ENCODE results near the gene TAS2R7.
"Not testable (repeated sequence)": the region's sequence is repeated elsewhere in the genome, so short reads cannot be mapped to it uniquely, and the experiment has no call there.

The TAS2R7 gene

GRCh38 chr12:10810068-10810467 lies 7.6 kb upstream of the TAS2R7 start, which contains the start of gene TAS2R9:
TSS of gene TAS2R9 (minus strand) at chr12:10810168. CDS start at chr12:10810075, 93 bp downstream.
- DNase-seq, result no peak
- H3K4me1 ChIP-seq (ENCODE audit: control insufficient read depth, insufficient read depth, low read length, poor library complexity, severe bottlenecking), result no peaks in the 10 kb centered on the region
- H3K27me3 ChIP-seq (replicated peaks; ENCODE audit: control insufficient read depth, insufficient read depth, low read length, poor library complexity, severe bottlenecking), result no peaks in the 10 kb centered on the region
- no peaks in the 10 kb centered on the region for H3K9me3 ChIP-seq (ENCODE audit: control insufficient read depth, low read length)
- no peak within 1 kb of the TSS for H3K27ac ChIP-seq (ENCODE audit: insufficient read depth, low read length, poor library complexity, severe bottlenecking)
- H3K4me3 ChIP-seq (ENCODE audit: insufficient read depth, low read depth, low read length, poor library complexity, severe bottlenecking), result no peak within 1 kb of the TSS
- H3K36me3 ChIP-seq (ENCODE audit: control insufficient read depth, insufficient read depth, low read length), result no peaks in the 10 kb centered on the region

DNA sequence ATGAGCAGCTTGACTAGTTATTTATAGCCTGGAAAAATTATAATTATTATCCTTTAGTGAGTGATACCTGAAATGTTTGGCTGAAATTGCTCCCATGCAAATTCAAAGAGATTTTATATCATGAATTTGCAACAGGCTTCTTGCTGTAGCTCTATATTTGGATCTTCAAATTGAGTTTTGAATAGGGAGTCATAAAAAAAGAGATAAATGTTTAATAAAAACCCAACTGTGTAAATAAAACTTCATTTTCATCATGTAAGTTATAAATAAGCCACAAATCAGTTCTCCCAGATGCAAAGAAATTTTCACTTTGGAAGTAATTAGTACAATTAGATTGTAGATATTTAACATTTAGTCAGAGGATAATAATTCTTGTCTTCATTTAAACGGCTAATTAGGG lies 4.8 kb upstream of the TAS2R7 start, which contains the start of gene TAS2R8:
Gene TAS2R8 (minus strand): TSS at position 101 of the 400 bp plus-strand sequence. CDS start 306 bp downstream, outside the sequence.
- H3K4me3 ChIP-seq (ENCODE audit: insufficient read depth, low read depth, low read length, poor library complexity, severe bottlenecking), result no peak within 1 kb of the TSS
- no peaks in the 10 kb centered on the region for H3K4me1 ChIP-seq (ENCODE audit: control insufficient read depth, insufficient read depth, low read length, poor library complexity, severe bottlenecking)
- no peak within 1 kb of the TSS for H3K27ac ChIP-seq (ENCODE audit: insufficient read depth, low read length, poor library complexity, severe bottlenecking)
- H3K36me3 ChIP-seq (ENCODE audit: control insufficient read depth, insufficient read depth, low read length), result no peaks in the 10 kb centered on the region
- no peaks in the 10 kb centered on the region for H3K27me3 ChIP-seq (replicated peaks; ENCODE audit: control insufficient read depth, insufficient read depth, low read length, poor library complexity, severe bottlenecking)
- no peaks in the 10 kb centered on the region for H3K9me3 ChIP-seq (ENCODE audit: control insufficient read depth, low read length)
- DNase-seq, result no peak

DNA sequence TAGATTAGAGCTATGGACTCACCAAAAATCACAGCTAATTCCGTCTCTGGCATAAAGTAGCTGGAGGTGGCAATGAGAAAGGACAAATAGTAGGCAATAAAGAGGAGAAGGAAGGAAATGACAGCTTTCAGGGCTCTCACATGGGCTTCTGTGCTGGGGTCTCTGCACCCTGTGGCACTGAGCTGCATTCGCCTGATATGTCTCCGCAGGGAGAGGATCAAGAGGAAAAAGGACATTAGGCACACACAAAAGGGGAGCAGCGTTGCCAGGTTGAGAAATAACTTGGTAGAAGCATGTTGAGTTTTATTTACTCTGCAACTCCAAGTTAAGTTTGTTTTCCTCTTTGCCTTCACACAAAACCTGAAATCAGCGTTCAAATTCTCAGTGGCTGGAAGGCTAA lies 686 bp downstream of the TAS2R7 start:
- DNase-seq, result no peak
- Histone ChIP-seq H3K4me1 (ENCODE audit: control insufficient read depth, insufficient read depth, low read length, poor library complexity, severe bottlenecking) (no peaks in the 10 kb centered on the region), H3K36me3 (ENCODE audit: control insufficient read depth, insufficient read depth, low read length) (no peaks in the 10 kb centered on the region), H3K27ac (ENCODE audit: insufficient read depth, low read length, poor library complexity, severe bottlenecking) (no peak overlapping the region), H3K27me3 (replicated peaks; ENCODE audit: control insufficient read depth, insufficient read depth, low read length, poor library complexity, severe bottlenecking) (peaks cover 4% of the 10 kb centered on the region), H3K9me3 (ENCODE audit: control insufficient read depth, low read length) (no peaks in the 10 kb centered on the region), H3K4me3 (ENCODE audit: insufficient read depth, low read depth, low read length, poor library complexity, severe bottlenecking) (no peak overlapping the region)

GRCh38 chr12:10794222-10794621 lies 8.2 kb downstream of the TAS2R7 start:
- no peaks in the 10 kb centered on the region for H3K9me3 ChIP-seq (ENCODE audit: control insufficient read depth, low read length)
- no peaks in the 10 kb centered on the region for H3K4me1 ChIP-seq (ENCODE audit: control insufficient read depth, insufficient read depth, low read length, poor library complexity, severe bottlenecking)
- peaks cover 2% of the 10 kb centered on the region for H3K27me3 ChIP-seq (replicated peaks; ENCODE audit: control insufficient read depth, insufficient read depth, low read length, poor library complexity, severe bottlenecking)
- H3K36me3 ChIP-seq (ENCODE audit: control insufficient read depth, insufficient read depth, low read length), result no peaks in the 10 kb centered on the region
- no peak overlapping the region for H3K4me3 ChIP-seq (ENCODE audit: insufficient read depth, low read depth, low read length, poor library complexity, severe bottlenecking)
- no peak for DNase-seq
- no peak overlapping the region for H3K27ac ChIP-seq (ENCODE audit: insufficient read depth, low read length, poor library complexity, severe bottlenecking)

DNA sequence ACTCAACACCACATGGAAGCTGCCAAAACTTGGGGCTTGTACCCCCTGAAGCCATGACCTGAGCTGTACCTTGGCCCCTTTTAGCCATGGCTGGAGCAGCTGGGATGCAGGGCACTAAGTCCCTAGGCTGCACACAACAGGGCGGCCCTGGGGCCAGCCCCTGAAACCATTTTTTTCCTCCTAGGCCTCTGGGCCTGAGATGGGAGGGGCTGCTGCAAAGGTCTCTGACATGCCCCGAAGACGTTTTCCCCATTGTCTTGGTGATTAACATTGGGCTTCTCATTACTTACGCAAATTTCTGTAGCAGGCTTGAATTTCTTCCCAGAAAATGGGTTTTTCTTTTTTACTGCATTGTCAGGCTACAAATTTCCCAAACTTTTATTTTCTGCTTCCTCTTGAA lies 10.7 kb downstream of the TAS2R7 start:
- H3K27ac ChIP-seq (ENCODE audit: insufficient read depth, low read length, poor library complexity, severe bottlenecking); H3K27me3 ChIP-seq (replicated peaks; ENCODE audit: control insufficient read depth, insufficient read depth, low read length, poor library complexity, severe bottlenecking); H3K4me1 ChIP-seq (ENCODE audit: control insufficient read depth, insufficient read depth, low read length, poor library complexity, severe bottlenecking); H3K36me3 ChIP-seq (ENCODE audit: control insufficient read depth, insufficient read depth, low read length); H3K9me3 ChIP-seq (ENCODE audit: control insufficient read depth, low read length); DNase-seq; H3K4me3 ChIP-seq (ENCODE audit: insufficient read depth, low read depth, low read length, poor library complexity, severe bottlenecking): not testable (repeated sequence)

DNA sequence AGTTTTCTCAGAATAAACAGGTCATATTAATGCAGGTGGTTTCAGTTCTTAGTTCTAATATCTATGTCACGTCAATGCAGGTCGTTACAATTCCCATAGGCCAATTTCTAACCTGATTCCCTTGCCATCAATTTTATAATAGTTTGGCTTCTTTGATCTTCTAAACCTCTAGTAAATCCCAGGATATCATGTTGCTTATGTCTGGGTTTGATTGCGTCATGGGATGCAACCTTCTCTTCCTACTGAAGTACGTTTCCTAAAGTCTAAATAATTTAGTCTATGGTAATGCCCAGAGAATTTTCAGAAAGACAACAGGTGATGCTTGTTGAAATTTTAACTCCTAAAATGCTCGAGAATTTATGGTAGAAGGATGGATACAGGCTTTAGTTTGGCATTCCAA lies 19.2 kb downstream of the TAS2R7 start:
- Histone ChIP-seq H3K27me3 (replicated peaks; ENCODE audit: control insufficient read depth, insufficient read depth, low read length, poor library complexity, severe bottlenecking) (no peaks in the 10 kb centered on the region), H3K9me3 (ENCODE audit: control insufficient read depth, low read length) (no peaks in the 10 kb centered on the region), H3K4me1 (ENCODE audit: control insufficient read depth, insufficient read depth, low read length, poor library complexity, severe bottlenecking) (no peaks in the 10 kb centered on the region), H3K27ac (ENCODE audit: insufficient read depth, low read length, poor library complexity, severe bottlenecking) (no peak overlapping the region), H3K36me3 (ENCODE audit: control insufficient read depth, insufficient read depth, low read length) (no peaks in the 10 kb centered on the region), H3K4me3 (ENCODE audit: insufficient read depth, low read depth, low read length, poor library complexity, severe bottlenecking) (no peak overlapping the region)
- no peak for DNase-seq

DNA sequence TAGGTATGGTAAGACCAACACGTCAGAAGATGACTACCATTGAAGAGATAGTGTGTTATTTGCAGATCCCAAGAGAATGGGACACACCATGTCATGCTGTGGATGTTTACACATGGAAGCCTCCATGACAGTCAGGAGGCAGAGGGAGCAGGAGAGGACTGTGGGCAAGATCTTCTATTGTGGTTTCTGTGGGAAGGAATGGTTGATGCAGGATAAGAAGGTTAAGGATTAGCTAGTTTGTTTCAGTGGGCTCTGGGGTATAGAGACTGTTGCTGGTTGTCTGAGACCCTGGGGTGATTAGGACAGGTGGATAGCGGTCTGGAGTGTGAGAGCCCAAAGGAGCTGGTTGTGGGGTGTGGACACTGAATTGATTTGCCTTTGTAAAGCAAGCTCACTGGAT lies 23.3 kb downstream of the TAS2R7 start:
- H3K4me3 ChIP-seq (ENCODE audit: insufficient read depth, low read depth, low read length, poor library complexity, severe bottlenecking), result no peak overlapping the region
- DNase-seq, result no peak
- no peaks in the 10 kb centered on the region for H3K9me3 ChIP-seq (ENCODE audit: control insufficient read depth, low read length)
- no peaks in the 10 kb centered on the region for H3K4me1 ChIP-seq (ENCODE audit: control insufficient read depth, insufficient read depth, low read length, poor library complexity, severe bottlenecking)
- H3K27ac ChIP-seq (ENCODE audit: insufficient read depth, low read length, poor library complexity, severe bottlenecking), result no peak overlapping the region
- no peaks in the 10 kb centered on the region for H3K36me3 ChIP-seq (ENCODE audit: control insufficient read depth, insufficient read depth, low read length)
- peaks cover 5% of the 10 kb centered on the region for H3K27me3 ChIP-seq (replicated peaks; ENCODE audit: control insufficient read depth, insufficient read depth, low read length, poor library complexity, severe bottlenecking)

- Histone ChIP-seq H3K27me3 (replicated peaks; ENCODE audit: control insufficient read depth, insufficient read depth, low read length, poor library complexity, severe bottlenecking) (peaks cover 5% of the 10 kb centered on the region), H3K4me1 (ENCODE audit: control insufficient read depth, insufficient read depth, low read length, poor library complexity, severe bottlenecking) (no peaks in the 10 kb centered on the region), H3K4me3 (ENCODE audit: insufficient read depth, low read depth, low read length, poor library complexity, severe bottlenecking) (no peak overlapping the region), H3K27ac (ENCODE audit: insufficient read depth, low read length, poor library complexity, severe bottlenecking) (no peak overlapping the region), H3K9me3 (ENCODE audit: control insufficient read depth, low read length) (no peaks in the 10 kb centered on the region), H3K36me3 (ENCODE audit: control insufficient read depth, insufficient read depth, low read length) (no peaks in the 10 kb centered on the region)
- no peak for DNase-seq
These were observed 31.2 kb downstream of the TAS2R7 start for GRCh38 chr12:10771132-10771733.

- no peaks in the 10 kb centered on the region for H3K27me3 ChIP-seq (replicated peaks; ENCODE audit: control insufficient read depth, insufficient read depth, low read length, poor library complexity, severe bottlenecking)
- H3K4me1 ChIP-seq (ENCODE audit: control insufficient read depth, insufficient read depth, low read length, poor library complexity, severe bottlenecking), result no peaks in the 10 kb centered on the region
- H3K36me3 ChIP-seq (ENCODE audit: control insufficient read depth, insufficient read depth, low read length), result no peaks in the 10 kb centered on the region
- no peak for DNase-seq
- no peak overlapping the region for H3K4me3 ChIP-seq (ENCODE audit: insufficient read depth, low read depth, low read length, poor library complexity, severe bottlenecking)
- H3K27ac ChIP-seq (ENCODE audit: insufficient read depth, low read length, poor library complexity, severe bottlenecking), result no peak overlapping the region
- H3K9me3 ChIP-seq (ENCODE audit: control insufficient read depth, low read length), result peaks cover 10% of the 10 kb centered on the region
These were observed 42.8 kb downstream of the TAS2R7 start for GRCh38 chr12:10759657-10760056.

- no peaks in the 10 kb centered on the region for H3K27me3 ChIP-seq (replicated peaks; ENCODE audit: control insufficient read depth, insufficient read depth, low read length, poor library complexity, severe bottlenecking)
- no peak overlapping the region for H3K27ac ChIP-seq (ENCODE audit: insufficient read depth, low read length, poor library complexity, severe bottlenecking)
- H3K4me3 ChIP-seq (ENCODE audit: insufficient read depth, low read depth, low read length, poor library complexity, severe bottlenecking), result no peak overlapping the region
- H3K36me3 ChIP-seq (ENCODE audit: control insufficient read depth, insufficient read depth, low read length), result no peaks in the 10 kb centered on the region
- DNase-seq, result no peak
- H3K9me3 ChIP-seq (ENCODE audit: control insufficient read depth, low read length), result peaks cover 10% of the 10 kb centered on the region
- no peaks in the 10 kb centered on the region for H3K4me1 ChIP-seq (ENCODE audit: control insufficient read depth, insufficient read depth, low read length, poor library complexity, severe bottlenecking)
These were observed 46.2 kb downstream of the TAS2R7 start for GRCh38 chr12:10756194-10756593.

Data from effector memory CD4-positive, alpha-beta T cell (primary cell).